Measurements from ENCODE around the gene UBA52.
"Not testable (repeated sequence)": the region's sequence is repeated elsewhere in the genome, so short reads cannot be mapped to it uniquely, and the experiment has no call there.

Gene UBA52

DNA sequence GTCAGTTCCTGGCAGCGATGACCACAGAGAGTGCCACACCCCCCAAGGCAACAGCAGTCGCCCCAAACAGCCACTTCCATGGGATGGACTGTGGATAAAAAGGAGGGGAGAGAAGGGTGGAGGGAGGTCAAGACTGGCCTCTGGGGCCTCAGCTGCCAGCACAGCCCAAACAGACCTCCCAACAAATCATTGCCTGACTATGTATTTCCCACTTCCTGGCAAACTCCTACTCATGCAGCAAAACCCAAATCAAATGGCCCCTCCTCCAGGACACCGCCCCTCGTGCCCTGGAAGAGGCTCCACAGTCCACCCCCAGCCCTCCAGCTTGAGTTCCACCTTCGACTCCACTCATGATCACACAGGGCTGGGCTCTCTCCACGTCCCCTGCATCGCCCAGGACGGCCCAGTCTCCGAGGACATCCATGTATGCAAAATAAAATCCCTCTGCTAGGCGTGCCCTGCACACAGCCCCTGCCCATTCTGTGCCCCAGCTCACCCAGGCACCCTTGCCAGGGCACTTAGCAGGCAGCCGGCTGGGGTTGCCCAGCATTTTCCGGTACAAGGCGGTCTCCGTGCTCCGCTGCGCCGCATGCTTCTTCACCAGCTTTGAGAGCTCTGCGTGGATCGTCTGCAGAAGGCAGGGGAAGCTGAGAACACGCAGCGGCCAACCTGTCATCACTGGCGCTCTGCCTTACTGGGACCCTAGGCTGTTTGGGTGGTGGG is 39.3 kb upstream of the UBA52 start:
- H3K9ac ChIP-seq (ENCODE audit: insufficient read length): no peak overlapping the region
- H3K9me3 ChIP-seq (ENCODE audit: low read depth, low read length): no peaks in the 10 kb centered on the region
- H3K27ac ChIP-seq: no peak overlapping the region
- TF ChIP-seq POLR2AphosphoS5 (IDR thresholded peaks at IDR 0.05; ENCODE audit: borderline replicate concordance, low read depth, low read length) (no peak), FOXP2 (optimal IDR thresholded peaks at IDR 0.05; ENCODE audit: control extremely low read depth, extremely low read length, insufficient read depth) (no peak), EZH2 (IDR thresholded peaks at IDR 0.05) (no peak)
- peaks cover 30% of the 10 kb centered on the region; the same call in 1 of the 2 replicates for H3K36me3 ChIP-seq (ENCODE audit: insufficient read depth, low read length)
- no peak for DNase-seq (ENCODE audit: low read depth, low spot score)
- no peak overlapping the region for H3K4me3 ChIP-seq

DNA sequence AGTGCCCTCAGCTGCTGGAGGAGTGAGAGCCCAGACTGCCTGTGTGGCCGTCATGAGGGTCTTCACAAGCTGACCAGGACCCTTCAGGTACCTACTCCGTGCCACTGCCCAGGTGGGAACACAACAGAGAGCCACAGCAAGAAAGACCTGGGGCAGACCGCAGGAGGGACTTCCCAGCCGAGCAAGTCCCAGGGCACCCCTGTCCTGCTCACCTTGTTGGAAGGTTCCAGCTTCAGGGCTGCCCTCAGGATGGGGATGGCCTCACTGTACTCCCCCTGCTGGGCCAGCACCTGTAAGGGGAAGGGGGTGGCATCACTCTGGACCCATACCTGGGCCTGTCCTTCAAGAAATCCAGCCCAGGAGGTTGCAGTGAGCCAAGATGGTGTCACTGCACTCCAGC is 38.6 kb upstream of the UBA52 start:
- TF ChIP-seq FOXP2 (optimal IDR thresholded peaks at IDR 0.05; ENCODE audit: control extremely low read depth, extremely low read length, insufficient read depth) (no peak), EZH2 (IDR thresholded peaks at IDR 0.05) (no peak), POLR2AphosphoS5 (IDR thresholded peaks at IDR 0.05; ENCODE audit: borderline replicate concordance, low read depth, low read length) (no peak)
- no peak overlapping the region for H3K4me3 ChIP-seq
- DNase-seq (ENCODE audit: low read depth, low spot score): no peak
- peaks cover 34% of the 10 kb centered on the region; the same call in 1 of the 2 replicates for H3K36me3 ChIP-seq (ENCODE audit: insufficient read depth, low read length)
- no peak overlapping the region for H3K9ac ChIP-seq (ENCODE audit: insufficient read length)
- no peaks in the 10 kb centered on the region for H3K9me3 ChIP-seq (ENCODE audit: low read depth, low read length)
- no peak overlapping the region for H3K27ac ChIP-seq

DNA sequence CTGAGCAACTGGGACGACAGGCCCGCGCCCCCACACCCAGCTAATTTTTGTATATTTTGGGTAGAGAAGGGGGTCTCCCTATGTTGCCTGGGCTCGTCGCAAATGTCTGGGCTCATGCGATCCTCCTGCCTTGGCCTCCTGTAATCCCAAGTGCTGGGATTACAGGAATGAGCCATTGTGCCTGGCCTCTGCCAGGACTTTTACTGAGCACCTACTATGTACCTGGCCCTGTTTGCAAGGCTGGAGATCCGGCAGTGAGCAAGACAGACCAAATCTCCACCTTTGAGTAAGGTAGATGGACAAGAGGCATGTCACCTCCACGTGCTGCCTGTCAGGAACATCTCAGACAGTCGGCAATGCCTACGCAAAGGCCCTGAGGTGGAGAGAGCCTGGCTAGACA is 35.2 kb upstream of the UBA52 start:
- no peak overlapping the region for H3K27ac ChIP-seq
- TF ChIP-seq POLR2AphosphoS5 (IDR thresholded peaks at IDR 0.05; ENCODE audit: borderline replicate concordance, low read depth, low read length) (no peak), EZH2 (IDR thresholded peaks at IDR 0.05) (no peak), FOXP2 (optimal IDR thresholded peaks at IDR 0.05; ENCODE audit: control extremely low read depth, extremely low read length, insufficient read depth) (no peak)
- no peaks in the 10 kb centered on the region for H3K9me3 ChIP-seq (ENCODE audit: low read depth, low read length)
- peaks cover 55% of the 10 kb centered on the region for H3K36me3 ChIP-seq (ENCODE audit: insufficient read depth, low read length)
- no peak for DNase-seq (ENCODE audit: low read depth, low spot score)
- H3K9ac ChIP-seq (ENCODE audit: insufficient read length): no peak overlapping the region
- H3K4me3 ChIP-seq: no peak overlapping the region

DNA sequence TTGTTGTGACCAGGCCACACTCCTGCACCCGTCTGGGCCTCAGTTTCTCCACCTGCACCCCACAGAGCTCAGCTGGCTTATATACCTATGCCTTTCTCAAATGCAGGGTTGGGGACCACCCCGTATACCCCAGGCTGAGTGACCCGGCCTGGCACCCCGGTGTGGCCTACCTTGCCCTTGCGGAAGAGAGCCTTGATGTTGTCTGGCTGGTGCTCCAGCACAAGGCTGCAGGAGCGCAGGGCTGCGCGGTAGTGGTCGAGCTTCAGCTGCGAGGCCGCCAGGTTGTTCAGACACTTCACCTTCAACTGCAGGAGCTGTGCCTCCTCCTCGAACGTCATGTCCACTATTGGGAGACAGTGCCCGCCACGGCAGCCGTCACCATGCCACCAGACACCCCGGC is 34.2 kb upstream of the UBA52 start:
- peaks cover 53% of the 10 kb centered on the region for H3K36me3 ChIP-seq (ENCODE audit: insufficient read depth, low read length)
- no peak for DNase-seq (ENCODE audit: low read depth, low spot score)
- H3K4me3 ChIP-seq: no peak overlapping the region
- TF ChIP-seq EZH2 (IDR thresholded peaks at IDR 0.05): no peak
- TF ChIP-seq POLR2AphosphoS5 (IDR thresholded peaks at IDR 0.05; ENCODE audit: borderline replicate concordance, low read depth, low read length): no peak
- TF ChIP-seq FOXP2 (optimal IDR thresholded peaks at IDR 0.05; ENCODE audit: control extremely low read depth, extremely low read length, insufficient read depth): no peak
- no peak overlapping the region for H3K9ac ChIP-seq (ENCODE audit: insufficient read length)
- H3K9me3 ChIP-seq (ENCODE audit: low read depth, low read length): no peaks in the 10 kb centered on the region
- no peak overlapping the region for H3K27ac ChIP-seq

DNA sequence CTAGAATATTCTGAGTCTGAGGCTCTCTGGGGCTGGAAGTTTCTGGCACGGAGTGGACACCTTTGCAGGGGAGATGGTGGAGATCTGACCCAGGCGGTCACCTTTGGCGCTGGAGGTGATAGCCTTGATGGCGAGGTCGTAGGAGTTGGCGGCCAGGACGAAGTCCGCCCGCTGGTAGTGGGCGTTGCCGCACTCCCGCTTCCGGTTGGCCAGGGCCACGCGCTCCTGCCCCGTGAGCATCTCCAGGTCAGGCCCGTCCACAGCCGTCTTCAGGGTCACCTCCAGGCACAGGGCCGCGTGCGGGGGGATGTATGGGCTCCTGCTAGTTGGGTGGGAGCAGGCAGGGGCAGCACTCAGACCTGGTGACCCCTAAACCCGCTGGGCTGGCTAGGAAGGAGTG is 33.5 kb upstream of the UBA52 start:
- Histone ChIP-seq H3K9me3 (ENCODE audit: low read depth, low read length) (no peaks in the 10 kb centered on the region), H3K4me3 (no peak overlapping the region), H3K27ac (no peak overlapping the region), H3K9ac (ENCODE audit: insufficient read length) (no peak overlapping the region), H3K36me3 (ENCODE audit: insufficient read depth, low read length) (peaks cover 46% of the 10 kb centered on the region)
- no peak for DNase-seq (ENCODE audit: low read depth, low spot score)
- TF ChIP-seq FOXP2 (optimal IDR thresholded peaks at IDR 0.05; ENCODE audit: control extremely low read depth, extremely low read length, insufficient read depth): no peak
- TF ChIP-seq EZH2 (IDR thresholded peaks at IDR 0.05): no peak
- no peak for TF ChIP-seq POLR2AphosphoS5 (IDR thresholded peaks at IDR 0.05; ENCODE audit: borderline replicate concordance, low read depth, low read length)

DNA sequence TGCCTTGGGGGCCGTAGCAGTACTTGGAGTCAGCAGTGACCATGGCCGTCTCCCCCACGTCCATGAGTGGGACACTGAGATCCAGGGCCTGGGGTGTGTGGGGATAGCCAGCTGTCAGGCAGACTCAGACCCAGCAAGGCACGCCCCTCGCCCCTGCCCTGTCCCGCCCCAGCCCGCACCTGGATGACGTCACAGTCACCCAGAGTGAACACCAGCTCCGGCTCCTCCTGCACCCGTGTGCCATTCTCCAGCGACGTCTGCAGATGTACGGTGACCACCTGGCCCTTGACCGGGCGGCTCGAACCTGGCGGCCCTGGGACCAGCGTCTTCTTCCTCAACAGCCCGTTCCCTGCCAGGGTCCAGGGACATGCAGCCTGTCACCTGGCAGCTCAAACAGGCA is 32.3 kb upstream of the UBA52 start:
- DNase-seq (ENCODE audit: low read depth, low spot score): no peak
- H3K9ac ChIP-seq (ENCODE audit: insufficient read length): no peak overlapping the region
- H3K36me3 ChIP-seq (ENCODE audit: insufficient read depth, low read length): peaks cover 46% of the 10 kb centered on the region
- no peak overlapping the region for H3K27ac ChIP-seq
- no peak overlapping the region for H3K4me3 ChIP-seq
- H3K9me3 ChIP-seq (ENCODE audit: low read depth, low read length): no peaks in the 10 kb centered on the region
- no peak for TF ChIP-seq FOXP2 (optimal IDR thresholded peaks at IDR 0.05; ENCODE audit: control extremely low read depth, extremely low read length, insufficient read depth)
- TF ChIP-seq EZH2 (IDR thresholded peaks at IDR 0.05): no peak
- TF ChIP-seq POLR2AphosphoS5 (IDR thresholded peaks at IDR 0.05; ENCODE audit: borderline replicate concordance, low read depth, low read length): no peak

DNA sequence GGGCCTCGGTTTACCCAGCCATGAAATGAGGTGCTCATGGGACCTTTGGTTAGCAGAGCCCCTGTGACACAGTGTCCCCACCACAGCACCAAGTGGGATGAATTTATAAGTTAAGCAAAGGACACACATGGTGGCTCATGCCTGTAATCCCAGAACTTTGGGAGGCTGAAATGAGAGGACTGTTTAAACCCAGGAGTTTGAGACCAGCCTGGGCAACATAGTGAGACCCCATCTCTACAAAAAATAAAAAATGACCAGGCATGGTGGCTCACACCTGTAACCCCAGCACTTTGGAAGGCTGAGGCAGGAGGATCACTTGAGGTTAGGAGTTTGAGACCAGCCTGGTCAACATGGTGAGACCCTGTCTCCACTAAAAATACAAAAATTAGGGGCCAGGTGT is 31.5 kb upstream of the UBA52 start:
- H3K9ac ChIP-seq (ENCODE audit: insufficient read length); H3K9me3 ChIP-seq (ENCODE audit: low read depth, low read length); H3K27ac ChIP-seq; H3K4me3 ChIP-seq; DNase-seq (ENCODE audit: low read depth, low spot score): not testable (repeated sequence)
- H3K36me3 ChIP-seq (ENCODE audit: insufficient read depth, low read length): peaks cover 44% of the 10 kb centered on the region

DNA sequence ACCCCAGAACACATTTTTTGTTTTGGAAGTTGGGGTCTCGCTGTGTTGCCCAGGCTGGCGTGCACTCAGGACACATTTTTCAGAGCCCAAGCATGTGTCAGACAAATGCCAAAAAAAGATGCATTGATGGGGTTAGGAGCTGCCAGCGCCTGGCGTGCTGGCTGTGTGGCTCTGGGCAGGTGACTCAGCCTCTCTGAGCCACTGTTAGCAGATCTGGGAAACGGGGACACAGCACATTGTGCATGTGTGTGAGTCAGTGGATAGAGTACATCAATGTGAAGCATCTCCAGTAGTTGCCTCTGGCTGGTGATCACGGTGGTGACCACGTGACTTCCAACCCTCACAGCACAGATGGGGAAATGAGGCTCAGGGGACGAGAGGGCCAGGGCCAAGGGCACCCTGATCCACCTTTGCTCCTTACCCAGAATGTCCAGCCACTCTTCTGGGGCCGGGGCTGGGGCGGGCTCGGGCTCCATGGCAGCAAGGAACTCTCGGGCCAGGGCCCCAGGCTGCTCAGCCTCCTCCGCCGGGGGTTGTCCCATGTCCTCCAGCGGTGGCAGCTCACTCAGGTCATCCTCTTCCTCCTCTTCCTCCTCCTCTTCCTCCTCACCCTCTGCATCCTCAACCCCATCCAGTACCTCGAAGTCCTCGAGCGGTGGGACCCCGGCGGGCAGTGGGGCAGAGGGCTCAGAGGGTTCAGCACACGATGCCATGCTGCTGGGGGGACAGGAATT is 30.2 kb upstream of the UBA52 start:
- H3K36me3 ChIP-seq (ENCODE audit: insufficient read depth, low read length): peaks cover 37% of the 10 kb centered on the region
- H3K27ac ChIP-seq: no peak overlapping the region
- H3K4me3 ChIP-seq: no peak overlapping the region
- no peaks in the 10 kb centered on the region for H3K9me3 ChIP-seq (ENCODE audit: low read depth, low read length)
- no peak overlapping the region for H3K9ac ChIP-seq (ENCODE audit: insufficient read length)
- no peak for TF ChIP-seq EZH2 (IDR thresholded peaks at IDR 0.05)
- no peak for TF ChIP-seq FOXP2 (optimal IDR thresholded peaks at IDR 0.05; ENCODE audit: control extremely low read depth, extremely low read length, insufficient read depth)
- no peak for TF ChIP-seq POLR2AphosphoS5 (IDR thresholded peaks at IDR 0.05; ENCODE audit: borderline replicate concordance, low read depth, low read length)
- no peak for DNase-seq (ENCODE audit: low read depth, low spot score)
